ENCODE results near the gene AFDN. TPM values are rescaled to one million over a fixed set of nuclear protein-coding genes. Genes with fewer than 3 reads are reported as not detected.

The AFDN gene
- total RNA-seq, 4 donors from 2014 or later = 66.9 to 88.0 (median 75.3) TPM

- intact Hi-C loops (cut with DNase I) = no loop called here
Observed at GRCh38 chr6:167817016-167817415, 9.7 kb upstream of the AFDN start.

GRCh38 chr6:167817729-167818128 is 9.0 kb upstream of the AFDN start:
- TF ChIP-seq CTCF (IDR thresholded peaks at IDR 0.05) (no peak), POLR2A (IDR thresholded peaks at IDR 0.05; ENCODE audit: low read depth) (no peak), EP300 (IDR thresholded peaks at IDR 0.05) (no peak), POLR2AphosphoS5 (IDR thresholded peaks at IDR 0.05) (no peak)
- Histone ChIP-seq H3K27ac (replicated peaks in 1 of 4) (no peak overlapping the region), H3K4me3 (no peak overlapping the region), H3K27me3 (no peaks in the 10 kb centered on the region), H3K4me1 (no peaks in the 10 kb centered on the region), H3K9me3 (no peaks in the 10 kb centered on the region), H3K36me3 (no peaks in the 10 kb centered on the region)
- intact Hi-C loops (cut with DNase I) = no loop called here
- no peak for DNase-seq (ENCODE audit: extremely low spot score)
- 88% methylated on average over 1 of the region's 1 CpG for WGBS

More at GRCh38 chr6:167817016-167817415, 9.7 kb upstream of the AFDN start:
- no peaks in the 10 kb centered on the region for H3K4me1 ChIP-seq
- no peaks in the 10 kb centered on the region for H3K27me3 ChIP-seq
- DNase-seq (ENCODE audit: extremely low spot score) = no peak
- WGBS = 95% methylated on average over 4 of the region's 4 CpGs
- no peak overlapping the region for H3K4me3 ChIP-seq
- TF ChIP-seq POLR2A (IDR thresholded peaks at IDR 0.05; ENCODE audit: low read depth) (no peak), EP300 (IDR thresholded peaks at IDR 0.05) (no peak), CTCF (IDR thresholded peaks at IDR 0.05) (no peak), POLR2AphosphoS5 (IDR thresholded peaks at IDR 0.05) (no peak)
- no peaks in the 10 kb centered on the region for H3K36me3 ChIP-seq
- H3K9me3 ChIP-seq = no peaks in the 10 kb centered on the region
- H3K27ac ChIP-seq (replicated peaks in 1 of 4) = no peak overlapping the region

GRCh38 chr6:167819576-167819975 is 7.1 kb upstream of the AFDN start:
- Histone ChIP-seq H3K4me1 (no peaks in the 10 kb centered on the region), H3K4me3 (no peak overlapping the region), H3K36me3 (no peaks in the 10 kb centered on the region), H3K9me3 (no peaks in the 10 kb centered on the region), H3K27ac (replicated peaks in 1 of 4) (no peak overlapping the region), H3K27me3 (no peaks in the 10 kb centered on the region)
- intact Hi-C loops (cut with DNase I) = no loop called here
- 60% methylated on average over 11 of the region's 11 CpGs for WGBS
- TF ChIP-seq POLR2AphosphoS5 (IDR thresholded peaks at IDR 0.05) = no peak
- no peak for TF ChIP-seq POLR2A (IDR thresholded peaks at IDR 0.05; ENCODE audit: low read depth)
- TF ChIP-seq CTCF (IDR thresholded peaks at IDR 0.05) = no peak
- TF ChIP-seq EP300 (IDR thresholded peaks at IDR 0.05) = no peak
- DNase-seq (ENCODE audit: extremely low spot score) = no peak

GRCh38 chr6:167820681-167821080 is 6.0 kb upstream of the AFDN start:
- Histone ChIP-seq H3K36me3 (no peaks in the 10 kb centered on the region), H3K27ac (replicated peaks in 1 of 4) (no peak overlapping the region), H3K4me1 (peaks cover 0 to 7% (median 7%) of the 10 kb centered on the region in 4 donors), H3K27me3 (no peaks in the 10 kb centered on the region), H3K9me3 (no peaks in the 10 kb centered on the region), H3K4me3 (no peak overlapping the region)
- TF ChIP-seq POLR2AphosphoS5 (IDR thresholded peaks at IDR 0.05) (no peak), POLR2A (IDR thresholded peaks at IDR 0.05; ENCODE audit: low read depth) (no peak), CTCF (IDR thresholded peaks at IDR 0.05) (no peak), EP300 (IDR thresholded peaks at IDR 0.05) (no peak)
- intact Hi-C loops (cut with DNase I) = no loop called here
- no peak for DNase-seq (ENCODE audit: extremely low spot score)
- WGBS = 95% methylated on average over 7 of the region's 7 CpGs
